Right atrium auricular region (tissue), 2 donors: ENCODE measurements around the gene PIGH. TPM values are rescaled to one million over a fixed set of nuclear protein-coding genes. Genes with fewer than 3 reads are reported as not detected.

ENCODE experiments used
- DNase-seq: peaks from one replicate; pipeline ENCODE4 v3.0.0-alpha.2; 2019; ENCODE audit warnings: low spot score
- H3K27ac ChIP-seq, 2 donors: fragments of 200-600 bp; sonication (generic); 1 replicate in 1 of 2; 2 replicates in 1 of 2; pipeline ENCODE4 v1.5.1; 2016 to 2019
- H3K27me3 ChIP-seq, 2 donors: fragments of 200-600 bp; sonication (generic); one replicate each; pipeline versions ENCODE4 v1.5.1 to v1.6.0; 2017 to 2019
- H3K36me3 ChIP-seq: fragments of 200-600 bp; sonication (generic); one replicate; pipeline ENCODE4 v1.5.1; 2016
- H3K4me1 ChIP-seq, 2 donors: fragments of 200-600 bp; sonication (generic); one replicate each; pipeline versions ENCODE4 v1.5.1 to v1.6.0; 2017 to 2019
- H3K4me3 ChIP-seq, 2 donors: fragments of 200-600 bp; sonication (generic); 1 replicate in 1 of 2; 2 replicates in 1 of 2; pipeline ENCODE4 v1.5.1; 2017 to 2019; ENCODE audit warnings: mild to moderate bottlenecking in 1 of 2, moderate library complexity in 1 of 2
- H3K9me3 ChIP-seq, 2 donors: fragments of 200-600 bp; sonication (generic); one replicate each; pipeline ENCODE4 v1.5.1; 2019
- CTCF ChIP-seq, 2 donors: fragments of 200-600 bp; sonication (generic); IDR thresholded peaks; one replicate each; pipeline ENCODE4 v1.5.1; 2019; ENCODE audit warnings: antibody characterized with exemption in 2 of 2
- total RNA-seq, 2 donors: library from RNA; depleted of rRNA; stranded (reverse); fragments of >200 nt; gene quantifications; one replicate each; pipeline ENCODE4 v1.1.0, GENCODE V29; 2016

PIGH gene
- total RNA-seq, 2 donors from 2014 or later: 13.8 to 15.3 TPM

- no peak for TF ChIP-seq CTCF (IDR thresholded peaks at IDR 0.05)
- no peaks in the 10 kb centered on the region for H3K4me1 ChIP-seq
- no peak overlapping the region for H3K27ac ChIP-seq
- H3K4me3 ChIP-seq: no peak overlapping the region
- no peaks in the 10 kb centered on the region for H3K9me3 ChIP-seq
- H3K36me3 ChIP-seq: no peaks in the 10 kb centered on the region
- DNase-seq: no peak
- H3K27me3 ChIP-seq: no peaks in the 10 kb centered on the region
Measured at GRCh38 chr14:67562025-67562775, 37.9 kb downstream of the PIGH start.

GRCh38 chr14:67559639-67560038 lies 40.4 kb downstream of the PIGH start:
- no peaks in the 10 kb centered on the region for H3K4me1 ChIP-seq
- no peaks in the 10 kb centered on the region for H3K27me3 ChIP-seq
- H3K36me3 ChIP-seq: no peaks in the 10 kb centered on the region
- no peak overlapping the region for H3K27ac ChIP-seq
- TF ChIP-seq CTCF (IDR thresholded peaks at IDR 0.05): no peak
- no peak for DNase-seq
- H3K9me3 ChIP-seq: no peaks in the 10 kb centered on the region
- no peak overlapping the region for H3K4me3 ChIP-seq

GRCh38 chr14:67557656-67558055 lies 42.4 kb downstream of the PIGH start:
- H3K4me3 ChIP-seq: no peak overlapping the region
- TF ChIP-seq CTCF (IDR thresholded peaks at IDR 0.05): no peak
- no peaks in the 10 kb centered on the region for H3K27me3 ChIP-seq
- H3K36me3 ChIP-seq: no peaks in the 10 kb centered on the region
- no peak overlapping the region for H3K27ac ChIP-seq
- H3K4me1 ChIP-seq: no peaks in the 10 kb centered on the region
- no peaks in the 10 kb centered on the region for H3K9me3 ChIP-seq
- no peak for DNase-seq

GRCh38 chr14:67557118-67557517 lies 43.0 kb downstream of the PIGH start:
- Histone ChIP-seq H3K9me3 (no peaks in the 10 kb centered on the region), H3K36me3 (no peaks in the 10 kb centered on the region), H3K27ac (no peak overlapping the region), H3K4me3 (no peak overlapping the region), H3K27me3 (no peaks in the 10 kb centered on the region), H3K4me1 (no peaks in the 10 kb centered on the region)
- no peak for TF ChIP-seq CTCF (IDR thresholded peaks at IDR 0.05)
- no peak for DNase-seq

GRCh38 chr14:67556671-67557070 lies 43.4 kb downstream of the PIGH start:
- Histone ChIP-seq H3K9me3 (no peaks in the 10 kb centered on the region), H3K36me3 (no peaks in the 10 kb centered on the region), H3K27ac (no peak overlapping the region), H3K27me3 (no peaks in the 10 kb centered on the region), H3K4me3 (no peak overlapping the region), H3K4me1 (no peaks in the 10 kb centered on the region)
- TF ChIP-seq CTCF (IDR thresholded peaks at IDR 0.05): no peak
- DNase-seq: no peak
